ENCODE results near the gene USP10.
A peak's percentile ranks its signal among the peaks of the same experiment; 100 is the strongest.
"Not testable (repeated sequence)": the region's sequence is repeated elsewhere in the genome, so short reads cannot be mapped to it uniquely, and the experiment has no call there.

USP10 gene

DNA sequence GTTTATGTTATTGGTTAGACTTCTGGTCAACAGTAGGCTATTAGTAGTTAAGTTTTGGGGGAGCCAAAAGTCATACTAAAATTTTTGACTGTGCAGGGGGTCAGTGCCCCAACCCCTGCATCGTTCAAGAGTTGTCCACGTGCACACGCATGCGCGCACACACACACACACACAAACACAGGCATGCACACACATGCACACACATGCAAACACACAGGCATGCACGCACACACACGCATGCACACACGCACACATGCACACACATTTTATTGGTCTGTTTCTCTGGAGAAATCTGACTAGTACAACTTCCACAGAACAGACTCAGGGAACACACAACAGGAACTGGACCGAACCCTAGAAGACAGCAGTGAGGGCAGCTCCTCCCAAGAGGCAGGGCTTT is 24.4 kb upstream of the USP10 start:
- DNase-seq: no peak

DNA sequence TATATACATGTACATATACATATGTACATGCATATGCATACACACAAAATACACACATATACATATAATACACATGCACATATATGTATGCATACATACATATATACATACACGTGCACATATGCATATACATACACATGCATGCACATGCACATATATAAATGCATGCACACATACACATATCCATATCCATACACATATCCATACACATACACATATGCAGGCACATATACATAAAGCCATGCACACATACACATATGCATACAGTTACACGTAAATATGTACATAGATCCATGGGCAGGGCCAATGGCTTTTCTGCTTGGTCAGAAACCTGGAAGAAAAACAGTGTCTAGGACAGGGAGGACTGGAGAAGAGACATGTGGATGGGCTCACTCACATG is 23.9 kb upstream of the USP10 start:
- DNase-seq: no peak

DNA sequence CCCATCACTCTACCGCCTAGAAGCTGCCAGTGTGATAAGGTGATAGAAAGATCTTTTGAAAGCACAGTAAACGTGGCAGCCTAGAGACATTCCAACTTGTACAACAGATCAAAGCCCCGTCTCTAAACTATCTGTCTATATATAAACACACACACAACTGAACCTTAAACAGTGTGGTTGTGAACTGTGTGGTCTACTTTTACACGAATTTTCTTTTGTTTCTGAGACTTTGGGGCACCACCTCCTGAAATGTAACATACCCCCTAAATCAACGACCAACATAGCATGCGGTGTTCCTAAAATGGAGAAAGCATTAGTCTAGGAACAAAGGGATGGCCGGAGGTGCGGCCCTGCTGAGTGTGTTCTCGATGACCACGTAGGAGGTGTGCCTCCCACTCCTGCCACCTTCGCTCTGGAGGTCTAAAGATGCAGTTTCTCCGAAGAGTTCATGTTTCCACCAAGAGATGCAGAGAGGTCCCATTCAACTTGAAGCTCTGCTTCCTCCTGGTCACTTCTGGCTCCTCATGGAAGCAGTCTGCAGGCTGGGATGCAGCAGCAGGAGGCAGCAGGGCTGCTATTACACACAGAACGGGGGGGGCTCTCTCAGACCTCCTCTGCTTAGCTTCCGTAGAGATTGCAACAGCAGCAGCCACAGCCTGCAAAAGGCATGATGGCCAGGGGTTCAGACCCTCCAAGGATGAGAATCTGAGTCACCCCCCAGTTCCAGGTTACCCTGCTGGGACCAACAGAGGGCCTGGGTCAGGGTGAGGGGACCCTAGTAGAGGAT is 22.6 kb upstream of the USP10 start:
- no peak for DNase-seq

DNA sequence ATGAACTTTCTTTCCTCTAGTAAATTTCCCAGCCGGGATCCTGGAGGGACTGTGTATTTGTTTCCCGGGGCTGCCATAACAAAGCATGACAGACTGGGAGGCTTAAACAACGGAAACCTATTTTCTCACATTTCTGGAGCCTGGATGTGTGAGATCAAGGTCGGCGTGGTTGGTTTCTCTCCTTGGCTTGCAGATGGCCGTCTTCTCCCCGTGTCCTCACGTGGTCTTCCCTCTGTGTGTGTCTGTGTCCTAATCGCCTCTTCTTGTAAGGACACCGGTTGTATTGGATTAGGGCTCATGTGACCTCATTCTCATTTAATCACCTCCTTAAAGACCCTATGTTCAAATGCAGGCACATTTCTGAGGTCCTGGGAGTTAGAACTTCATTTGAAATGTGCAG is 22.0 kb upstream of the USP10 start:
- DNase-seq: no peak

DNA sequence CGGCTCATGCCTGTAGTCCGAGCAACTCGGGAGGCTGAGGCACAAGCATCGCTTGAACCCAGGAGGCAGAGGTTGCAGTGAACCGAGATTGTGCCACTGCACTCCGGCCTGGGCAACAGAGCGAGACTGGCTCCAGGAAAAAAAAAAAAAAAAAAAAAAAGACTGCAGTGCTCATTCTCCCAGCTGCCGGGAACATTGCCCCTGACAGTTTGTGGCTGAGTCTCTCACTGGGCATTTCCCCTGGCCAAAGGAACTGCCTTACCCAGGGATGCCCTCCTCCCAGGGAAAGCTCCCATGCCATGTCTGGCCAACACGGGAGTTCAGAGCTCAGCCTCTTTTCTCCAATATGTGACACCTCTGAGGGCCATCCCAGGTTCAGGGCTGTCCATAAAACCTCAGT is 21.3 kb upstream of the USP10 start:
- no peak for DNase-seq

DNA sequence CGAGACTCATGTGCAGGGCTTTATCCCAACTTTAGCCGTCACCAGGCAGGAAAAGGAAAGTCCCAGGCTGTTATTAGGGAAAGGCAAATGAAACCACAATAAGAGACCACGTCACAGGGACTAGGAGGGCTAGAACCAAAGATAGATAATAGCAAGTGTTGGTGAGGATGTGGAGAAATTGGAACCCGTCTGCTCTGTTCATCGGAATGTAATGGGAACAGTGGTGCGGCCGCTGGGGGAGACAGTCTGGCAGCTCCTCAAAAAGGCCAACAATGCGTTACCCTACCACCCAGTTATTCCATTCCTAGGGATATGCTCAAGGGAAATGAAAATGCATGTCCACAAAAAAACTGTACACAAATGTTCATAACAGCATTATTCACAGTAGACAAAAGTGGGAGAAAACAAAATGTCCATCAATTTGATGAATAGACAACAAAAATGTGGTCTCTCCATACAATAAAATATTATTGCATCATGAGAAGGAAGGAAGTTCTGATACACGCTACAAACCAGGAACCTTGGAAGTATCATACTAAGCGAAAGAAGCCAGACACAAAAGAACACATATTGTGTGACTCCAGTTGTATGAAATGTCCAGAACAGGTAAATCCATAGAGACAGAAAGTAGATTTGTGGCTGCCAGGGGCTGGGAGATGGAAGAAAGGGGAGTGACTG is 19.5 kb upstream of the USP10 start:
- DNase-seq: no peak

DNA sequence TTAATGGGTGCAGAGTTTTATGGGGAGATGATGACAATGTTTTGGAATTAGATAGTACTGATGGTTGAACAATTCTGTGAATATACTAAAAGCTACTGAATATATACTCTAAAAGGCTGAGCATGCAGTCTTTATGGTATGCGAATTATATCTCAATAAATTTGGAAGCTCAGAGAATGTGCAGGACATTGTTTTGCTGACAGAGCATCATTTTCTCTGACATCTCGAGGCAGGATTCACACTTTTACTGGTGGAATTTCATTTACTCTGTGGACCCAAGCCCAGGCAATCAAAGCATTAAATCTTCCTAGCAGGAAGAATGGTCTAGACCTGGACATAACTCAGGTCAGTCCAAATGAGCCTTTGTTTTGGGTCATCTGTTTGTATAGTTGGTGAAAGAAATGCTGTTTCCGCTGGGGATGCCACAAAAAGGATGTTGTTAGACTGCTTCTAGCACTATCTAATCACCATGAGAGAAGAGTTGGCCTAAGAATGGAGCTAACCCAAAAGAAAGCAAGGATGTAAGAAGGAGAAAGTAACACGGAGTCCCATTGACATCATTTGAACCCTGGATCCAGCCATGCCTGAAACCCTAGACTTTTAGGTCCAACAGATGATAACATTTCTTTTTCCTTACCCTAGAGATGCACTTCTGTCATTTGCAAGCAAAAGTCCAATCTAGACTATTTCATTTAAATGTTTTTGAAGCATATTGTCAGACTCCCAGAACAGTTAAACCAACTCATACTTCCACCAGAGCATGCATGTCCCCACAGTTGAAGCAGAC is 18.8 kb upstream of the USP10 start:
- no peak for DNase-seq

DNA sequence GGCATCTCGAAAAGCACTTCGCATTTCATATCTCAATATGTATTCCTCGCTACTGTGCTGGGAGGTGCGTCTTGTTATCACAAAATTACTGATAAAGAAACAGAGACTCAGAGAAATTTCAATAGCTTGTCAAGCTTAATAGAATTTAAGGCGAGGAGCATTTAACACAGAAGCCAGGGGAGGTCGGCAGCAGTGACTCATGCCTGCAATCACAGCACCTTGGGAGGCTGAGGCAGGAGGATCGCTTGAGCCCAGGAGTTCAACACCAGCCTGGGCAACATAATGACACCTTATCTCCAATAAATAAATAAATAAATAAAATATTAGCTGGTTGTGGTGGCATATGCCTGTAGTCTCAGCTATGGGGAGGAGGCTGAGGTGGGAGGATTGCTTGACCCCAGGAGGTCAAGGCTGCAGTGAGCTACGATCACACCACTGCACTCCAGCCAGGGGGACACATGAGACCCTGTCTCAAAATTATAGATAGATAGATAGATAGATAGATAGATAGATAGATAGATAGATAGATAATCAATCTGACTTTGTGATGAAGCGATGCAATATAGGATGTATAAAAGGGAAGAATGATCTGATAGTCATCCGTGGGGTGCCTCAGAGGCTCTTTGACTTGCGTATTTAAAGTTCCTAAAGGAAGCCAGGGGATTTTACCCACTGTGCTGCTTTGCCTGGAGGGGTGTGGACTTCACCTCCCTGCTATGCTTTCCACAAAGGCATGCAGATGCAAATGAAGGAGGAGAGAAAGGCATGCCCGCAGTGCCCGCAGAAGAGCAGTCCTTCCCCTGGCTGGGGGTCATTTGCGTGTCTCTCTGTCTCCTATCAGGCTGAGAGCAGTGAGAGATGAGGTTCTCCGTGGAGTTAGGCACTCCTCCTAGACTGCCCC is 15.9 kb upstream of the USP10 start:
- no peak for DNase-seq

DNA sequence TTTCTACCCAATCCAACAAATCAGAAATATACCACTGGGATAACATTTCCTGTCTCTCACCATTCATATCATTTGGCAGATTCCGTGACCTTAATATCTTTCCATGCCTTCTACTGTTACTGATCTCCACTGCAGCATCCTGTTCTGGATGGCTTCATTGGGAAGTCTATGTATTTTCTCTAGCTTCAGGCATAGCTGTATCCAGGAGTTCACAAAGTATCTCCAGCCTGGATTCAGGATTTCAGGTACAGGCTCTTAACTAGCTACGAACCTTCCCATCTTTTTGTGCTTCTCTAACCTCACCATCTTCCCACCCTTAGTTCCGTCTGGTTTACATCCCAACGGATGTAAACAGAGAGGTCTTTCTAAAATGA is 15.2 kb upstream of the USP10 start:
- DNase-seq: no peak

DNA sequence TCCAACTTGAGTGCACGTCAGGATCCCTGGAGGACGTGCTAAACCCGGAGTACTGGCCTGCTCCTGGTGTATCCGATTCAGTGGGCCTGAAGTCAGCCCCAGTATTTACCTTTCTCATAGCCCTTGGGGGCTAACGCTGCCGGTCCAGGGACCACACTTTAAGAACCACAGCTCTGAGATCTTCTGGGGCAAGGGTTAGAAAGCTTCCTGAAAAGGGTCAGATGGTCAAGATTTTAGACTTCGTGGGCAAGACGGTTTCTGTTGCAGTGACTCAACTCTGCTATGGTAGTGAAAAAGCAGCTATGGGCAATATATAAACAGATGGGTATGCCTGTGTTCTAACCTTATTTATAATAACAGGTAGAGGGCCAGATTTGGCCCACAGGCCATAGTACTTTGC is 14.6 kb upstream of the USP10 start:
- DNase-seq: no peak

DNA sequence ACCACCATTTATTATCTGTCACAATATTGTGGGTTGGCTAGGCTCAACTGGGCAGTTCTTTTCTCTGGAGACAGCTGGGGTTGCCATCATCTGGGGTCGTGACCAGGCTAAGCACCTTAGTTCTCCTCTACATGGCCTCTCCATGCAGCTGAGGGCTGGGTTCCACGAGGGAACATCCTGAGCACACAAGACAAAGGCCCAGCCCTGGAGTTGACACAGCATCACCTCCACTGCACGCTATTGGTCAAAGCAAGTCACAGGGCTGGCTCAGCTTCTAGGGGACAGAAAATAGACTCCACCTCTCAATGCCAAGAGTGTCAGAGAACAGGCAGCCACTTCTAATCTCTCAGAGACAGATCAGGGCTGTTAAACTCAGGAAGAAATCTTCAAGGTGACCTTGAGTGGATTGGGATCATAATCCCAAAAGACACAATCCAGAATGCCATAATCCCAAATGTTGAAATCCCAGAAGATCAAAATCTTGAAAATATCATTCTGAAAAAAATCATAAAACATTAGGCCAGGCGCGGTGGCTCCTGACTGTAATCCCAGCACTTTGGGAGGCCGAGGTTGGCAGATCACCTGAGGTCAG is 13.0 kb upstream of the USP10 start:
- no peak for DNase-seq

DNA sequence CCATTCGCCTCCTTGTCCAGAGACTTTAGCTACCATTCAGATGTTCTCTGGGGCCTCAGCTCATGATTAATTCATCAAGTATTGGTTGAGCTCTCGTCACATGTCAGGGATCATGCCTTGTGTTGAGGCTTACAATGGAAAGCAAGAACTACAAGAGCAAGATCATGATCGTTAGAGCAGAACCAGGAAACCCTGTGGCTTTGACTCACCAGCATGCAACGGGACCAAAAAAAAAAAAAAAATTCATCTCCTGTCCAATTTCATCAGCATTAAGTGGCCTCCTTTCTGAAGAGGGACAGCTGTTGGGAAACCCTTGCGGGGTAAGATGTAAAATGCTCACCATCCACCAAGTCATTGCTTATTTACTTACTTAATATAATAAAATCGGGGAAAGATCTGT is 12.1 kb upstream of the USP10 start:
- peak; percentile 92 for DNase-seq

DNA sequence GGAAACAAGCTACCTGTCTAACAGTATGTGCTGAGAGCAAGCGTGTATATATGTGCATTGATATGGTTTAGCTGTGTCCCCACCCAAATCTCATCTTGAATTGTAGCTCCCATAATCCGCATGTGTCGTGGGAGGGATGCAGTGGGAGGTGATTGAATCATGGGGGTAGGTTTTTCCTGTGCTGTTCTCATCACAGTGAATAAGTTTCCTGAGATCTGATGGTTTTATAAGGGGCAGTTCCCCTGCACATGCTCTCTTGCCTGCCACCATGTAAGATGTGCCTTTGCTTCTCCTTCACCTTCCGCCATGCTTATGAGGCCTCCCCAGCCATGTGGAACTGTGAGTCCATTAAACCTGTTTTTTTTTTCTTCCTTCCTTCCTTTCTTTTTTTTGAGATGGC is 11.6 kb upstream of the USP10 start:
- not testable (repeated sequence) for DNase-seq

DNA sequence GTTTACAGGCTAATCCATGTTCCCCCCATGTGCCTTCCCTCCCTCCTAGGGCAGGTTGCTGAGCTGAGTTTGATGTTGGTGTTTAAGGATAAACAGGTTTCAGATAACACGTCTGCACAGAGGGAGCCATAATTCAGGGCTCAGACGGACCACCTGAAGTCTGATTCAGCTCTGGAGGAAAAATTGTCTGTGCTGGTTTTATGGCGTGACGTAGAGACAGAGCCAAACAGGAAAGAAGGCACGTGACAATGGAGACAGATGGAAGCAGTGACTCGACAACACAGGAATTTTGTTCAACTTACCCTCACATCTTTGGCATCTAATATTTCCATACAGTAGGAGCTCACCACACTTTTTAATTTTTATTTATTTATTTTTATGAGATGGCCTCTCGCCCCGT is 10.7 kb upstream of the USP10 start:
- peak; percentile 95 for DNase-seq

DNA sequence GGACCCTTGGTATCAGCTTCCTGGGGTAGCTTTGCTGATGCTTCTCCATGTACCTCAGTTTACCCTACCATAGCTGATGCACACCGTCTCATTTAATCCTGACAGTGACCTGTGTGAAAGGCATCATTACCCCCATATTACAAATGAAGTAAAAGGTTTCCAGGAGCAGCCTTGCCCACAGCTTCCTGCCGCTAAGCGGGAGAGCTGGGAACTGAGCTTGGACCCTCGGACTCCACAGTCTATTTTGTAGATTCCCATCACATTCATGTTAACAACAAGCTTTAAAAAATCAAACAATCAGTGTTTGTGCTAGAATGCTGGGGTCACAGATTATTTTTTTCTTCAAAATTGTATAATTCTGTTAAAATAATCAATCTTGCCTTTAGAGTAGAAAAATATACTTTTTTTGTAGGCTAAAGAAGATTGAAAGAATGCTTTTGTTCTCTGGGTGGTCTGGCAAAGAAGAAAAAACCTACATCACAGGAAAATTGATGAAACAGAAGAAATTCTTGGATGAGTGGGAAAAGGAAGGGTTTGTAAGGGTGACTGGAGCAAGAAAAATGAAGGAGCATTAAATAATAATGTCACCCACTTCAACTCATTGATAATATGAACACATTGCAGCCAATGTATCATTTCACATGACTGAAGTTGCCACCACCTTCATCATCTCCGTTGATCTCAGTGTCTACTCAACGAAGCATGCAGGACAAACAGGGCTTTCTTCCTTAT is 9.5 kb upstream of the USP10 start:
- DNase-seq: peak; percentile 21

DNA sequence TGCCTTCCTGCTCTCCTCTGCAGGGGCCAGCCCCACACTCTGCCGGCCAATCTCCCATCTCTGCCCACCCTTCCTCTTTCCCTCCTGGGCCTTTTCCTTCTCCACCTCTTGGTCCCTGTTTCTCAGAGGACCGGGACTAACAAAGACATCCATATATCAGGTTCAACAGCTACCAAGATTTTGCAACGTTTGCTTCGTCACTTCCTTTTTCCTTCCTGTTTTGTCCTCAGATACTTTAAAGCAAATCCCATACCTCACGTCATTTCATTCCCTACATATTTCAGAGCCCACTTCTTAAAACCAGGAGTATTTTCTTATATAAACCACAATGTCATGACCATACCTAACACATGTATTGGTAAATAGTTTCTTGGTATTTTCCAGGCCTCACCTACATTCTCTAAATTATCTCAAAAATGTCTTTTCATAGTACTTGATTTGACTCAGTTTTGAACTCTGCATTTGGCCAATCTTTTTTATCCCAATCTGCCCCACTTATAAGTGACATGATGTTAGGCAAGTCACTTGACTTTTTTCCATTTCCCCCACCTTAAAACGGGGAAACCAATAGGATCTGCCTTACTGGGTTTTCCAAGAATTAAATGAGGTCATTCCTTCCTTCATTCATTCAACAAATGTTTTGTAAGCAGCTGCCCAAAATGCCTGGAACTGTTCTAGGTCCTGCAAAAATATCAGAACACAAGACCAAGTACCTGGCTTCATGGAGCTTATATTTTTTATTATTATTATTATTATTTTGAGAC is 7.2 kb upstream of the USP10 start:
- DNase-seq: peak; percentile 42

DNA sequence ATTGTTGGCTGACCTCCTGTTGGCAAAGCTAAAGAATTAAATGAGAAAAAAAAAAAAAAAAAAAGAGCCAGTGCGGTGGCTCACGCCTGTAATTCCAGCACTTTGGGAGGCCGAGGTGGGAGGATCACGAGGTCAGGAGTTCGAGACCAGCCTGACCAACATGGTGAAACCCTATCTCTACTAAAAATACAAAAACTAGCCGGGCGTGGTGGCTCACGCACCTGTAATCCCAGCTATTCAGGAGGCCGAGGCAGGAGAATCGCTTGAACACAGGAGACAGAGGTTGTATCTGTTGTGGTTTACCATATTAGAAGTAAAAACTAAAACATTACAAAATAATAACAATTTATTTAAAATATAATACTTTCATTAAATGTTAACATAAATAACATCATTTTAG is 5.9 kb upstream of the USP10 start:
- not testable (repeated sequence) for DNase-seq

DNA sequence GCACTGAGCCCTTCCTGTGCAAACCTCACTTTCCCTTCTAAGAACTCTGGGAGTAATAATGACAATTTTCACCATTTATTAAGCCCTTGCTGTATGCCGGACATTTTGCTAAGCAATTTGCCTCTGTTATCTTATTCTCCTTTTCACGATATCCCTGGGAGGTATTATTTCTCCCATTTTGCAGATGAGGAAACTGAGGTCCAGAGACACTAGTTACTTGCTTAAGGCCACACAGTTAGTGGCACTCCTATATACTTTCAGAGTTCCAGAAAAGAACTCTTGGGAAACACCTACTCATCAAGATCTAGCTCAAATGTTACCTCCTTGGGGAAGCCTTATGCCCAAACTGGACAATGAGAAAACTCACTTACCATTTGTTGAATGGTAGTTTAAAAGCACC is 4.8 kb upstream of the USP10 start:
- no peak for DNase-seq

DNA sequence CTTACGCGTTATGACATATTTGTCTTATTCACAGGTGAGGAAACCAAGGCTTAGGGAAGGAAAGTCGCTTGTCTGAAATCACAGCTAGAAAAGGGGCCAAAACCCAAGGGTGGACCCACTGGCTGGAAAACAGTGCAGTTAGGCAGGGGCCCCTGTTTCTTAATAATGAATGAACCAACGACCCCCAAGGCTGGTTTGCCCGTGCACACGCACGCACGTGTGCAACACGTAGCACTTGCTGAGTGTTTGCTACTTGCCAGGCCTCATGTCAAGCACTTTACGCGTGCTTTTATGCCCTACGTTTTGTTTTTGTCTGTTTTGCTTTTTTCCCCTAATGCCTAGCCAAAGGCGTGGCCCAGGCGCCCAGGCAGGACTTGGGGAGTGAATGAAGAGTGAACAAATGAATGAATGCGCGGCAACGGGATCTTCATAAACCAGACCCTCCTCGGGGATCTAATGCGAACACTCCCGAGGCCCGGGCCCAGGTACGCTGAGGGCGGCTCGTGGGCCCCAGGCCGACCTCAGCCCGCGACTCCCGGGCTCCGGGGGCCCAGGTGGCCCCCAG is 571 bp upstream of the USP10 start:
- DNase-seq: no peak

DNA sequence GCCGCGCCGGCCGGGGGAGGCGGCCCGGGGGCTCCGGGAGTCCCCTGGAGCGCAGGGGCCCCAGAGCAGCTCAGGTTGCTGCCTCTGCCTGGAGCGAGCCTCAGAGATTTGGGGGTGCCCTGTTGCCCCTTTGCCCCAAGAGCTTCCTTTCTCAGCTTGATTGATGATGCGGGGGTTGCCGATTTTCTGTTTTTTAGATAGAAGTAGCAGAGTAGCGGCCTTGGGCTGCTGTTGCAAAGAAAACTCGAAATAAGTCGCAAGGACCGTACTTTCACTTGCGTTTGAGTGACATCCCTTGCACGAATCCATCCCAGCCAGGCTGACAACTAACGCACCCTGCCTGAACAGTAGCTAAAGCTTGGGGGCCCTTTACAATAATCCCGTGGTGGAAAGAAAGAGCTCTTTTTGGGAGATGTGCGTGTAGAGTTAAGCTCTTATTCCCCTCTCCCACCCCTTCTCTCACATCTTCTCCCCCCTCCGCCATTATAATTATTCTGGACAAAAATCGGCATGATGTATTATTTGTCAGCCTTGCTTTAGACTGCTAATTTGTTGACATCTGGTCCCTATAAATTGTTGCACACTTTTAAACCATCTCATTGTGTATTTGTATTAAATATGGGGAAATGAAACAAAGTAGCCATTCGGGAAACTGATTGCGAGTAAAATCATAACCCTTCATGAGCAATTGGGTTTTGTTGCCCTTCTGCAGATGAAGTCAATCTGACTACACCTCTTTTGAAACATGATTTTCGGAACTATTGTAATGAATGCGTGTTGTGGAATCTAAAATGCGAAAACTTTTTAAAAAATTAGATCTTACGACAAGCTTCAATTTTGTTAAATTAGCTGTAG is 873 bp downstream of the USP10 start:
- DNase-seq: no peak

All from fibroblast of skin of right quadriceps (primary cell).